GF-D8 (cell line): ENCODE results near the gene ZNF641.
"Not testable (repeated sequence)": the region's sequence is repeated elsewhere in the genome, so short reads cannot be mapped to it uniquely, and the experiment has no call there.

Experiments used
- DNase-seq: peaks from one replicate; lab custom pipeline; 2025; lab: John Stamatoyannopoulos, UW

ZNF641 gene

GRCh38 chr12:48334808-48335207 lies 15.9 kb downstream of the ZNF641 start:
- DNase-seq = no peak

GRCh38 chr12:48333680-48334079 lies 17.0 kb downstream of the ZNF641 start:
- not testable (repeated sequence) for DNase-seq

GRCh38 chr12:48331399-48331798 lies 19.3 kb downstream of the ZNF641 start:
- DNase-seq = no peak

- no peak for DNase-seq
These were observed 21.4 kb downstream of the ZNF641 start for GRCh38 chr12:48329199-48329939.

- DNase-seq = no peak
These were observed 34.2 kb downstream of the ZNF641 start for GRCh38 chr12:48316491-48316890.

- DNase-seq = no peak
These were observed 39.4 kb downstream of the ZNF641 start for GRCh38 chr12:48311313-48311712.

GRCh38 chr12:48307269-48307668 lies 43.5 kb downstream of the ZNF641 start:
- DNase-seq = no peak

GRCh38 chr12:48305190-48305589 lies 45.5 kb downstream of the ZNF641 start:
- DNase-seq = no peak

GRCh38 chr12:48302161-48302911 lies 48.4 kb downstream of the ZNF641 start:
- no peak for DNase-seq

GRCh38 chr12:48300774-48301173 lies 49.9 kb downstream of the ZNF641 start:
- no peak for DNase-seq

GRCh38 chr12:48296586-48297282 lies 54.0 kb downstream of the ZNF641 start:
- DNase-seq = no peak

- DNase-seq = no peak
These were observed 58.7 kb downstream of the ZNF641 start for GRCh38 chr12:48292040-48292439.

- no peak for DNase-seq
These were observed 59.2 kb downstream of the ZNF641 start for GRCh38 chr12:48291511-48291910.

GRCh38 chr12:48288387-48289268 lies 62.1 kb downstream of the ZNF641 start:
- no peak for DNase-seq
